ENCODE data around the gene GPR26. TPM values are rescaled to one million over a fixed set of nuclear protein-coding genes. Genes with fewer than 3 reads are reported as not detected.

GPR26 gene, protein sequence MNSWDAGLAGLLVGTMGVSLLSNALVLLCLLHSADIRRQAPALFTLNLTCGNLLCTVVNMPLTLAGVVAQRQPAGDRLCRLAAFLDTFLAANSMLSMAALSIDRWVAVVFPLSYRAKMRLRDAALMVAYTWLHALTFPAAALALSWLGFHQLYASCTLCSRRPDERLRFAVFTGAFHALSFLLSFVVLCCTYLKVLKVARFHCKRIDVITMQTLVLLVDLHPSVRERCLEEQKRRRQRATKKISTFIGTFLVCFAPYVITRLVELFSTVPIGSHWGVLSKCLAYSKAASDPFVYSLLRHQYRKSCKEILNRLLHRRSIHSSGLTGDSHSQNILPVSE
- not detected for total RNA-seq

GRCh38 chr10:123666318-123667236 is at the start of gene GPR26:
Gene GPR26, plus strand, starts transcription at chr10:123666355. Its CDS starts 53 bp downstream, at chr10:123666408.
- no peak within 1 kb of the TSS for H3K4me3 Mint-ChIP-seq
- no peaks in the 10 kb centered on the region for H3K36me3 Mint-ChIP-seq (ENCODE audit: low read depth)
- H3K9me3 Mint-ChIP-seq, result peaks cover 2% of the 10 kb centered on the region
- DNase-seq, result no peak
- H3K4me1 Mint-ChIP-seq (ENCODE audit: low read depth), result no peaks in the 10 kb centered on the region
- intact Hi-C loops (cut with micrococcal nuclease), result no loop called here
- peaks cover 16% of the 10 kb centered on the region for H3K27me3 Mint-ChIP-seq (ENCODE audit: low read depth)
- no peak within 1 kb of the TSS for H3K27ac Mint-ChIP-seq
- CTCF ChIA-PET, result no interaction called here

GRCh38 chr10:123618224-123618623 is 47.9 kb upstream of the GPR26 start:
- H3K9me3 Mint-ChIP-seq, result no peaks in the 10 kb centered on the region
- no peak overlapping the region for H3K4me3 Mint-ChIP-seq
- no peak overlapping the region for H3K27ac Mint-ChIP-seq
- H3K36me3 Mint-ChIP-seq (ENCODE audit: low read depth), result no peaks in the 10 kb centered on the region
- CTCF ChIA-PET, result no interaction called here
- intact Hi-C loops (cut with micrococcal nuclease), result no loop called here
- no peaks in the 10 kb centered on the region for H3K4me1 Mint-ChIP-seq (ENCODE audit: low read depth)
- no peak for DNase-seq
- peaks cover 5% of the 10 kb centered on the region for H3K27me3 Mint-ChIP-seq (ENCODE audit: low read depth)

- CTCF ChIA-PET, result no interaction called here
- intact Hi-C loops (cut with micrococcal nuclease), result no loop called here
- Mint-ChIP-seq H3K27me3 (ENCODE audit: low read depth) (peaks cover 5% of the 10 kb centered on the region), H3K27ac (no peak overlapping the region), H3K4me1 (ENCODE audit: low read depth) (no peaks in the 10 kb centered on the region), H3K4me3 (no peak overlapping the region), H3K9me3 (no peaks in the 10 kb centered on the region), H3K36me3 (ENCODE audit: low read depth) (no peaks in the 10 kb centered on the region)
- no peak for DNase-seq
Measured at GRCh38 chr10:123619067-123619855, 46.9 kb upstream of the GPR26 start.

GRCh38 chr10:123620621-123621020 is 45.5 kb upstream of the GPR26 start:
- no peaks in the 10 kb centered on the region for H3K4me1 Mint-ChIP-seq (ENCODE audit: low read depth)
- CTCF ChIA-PET, result no interaction called here

DNA sequence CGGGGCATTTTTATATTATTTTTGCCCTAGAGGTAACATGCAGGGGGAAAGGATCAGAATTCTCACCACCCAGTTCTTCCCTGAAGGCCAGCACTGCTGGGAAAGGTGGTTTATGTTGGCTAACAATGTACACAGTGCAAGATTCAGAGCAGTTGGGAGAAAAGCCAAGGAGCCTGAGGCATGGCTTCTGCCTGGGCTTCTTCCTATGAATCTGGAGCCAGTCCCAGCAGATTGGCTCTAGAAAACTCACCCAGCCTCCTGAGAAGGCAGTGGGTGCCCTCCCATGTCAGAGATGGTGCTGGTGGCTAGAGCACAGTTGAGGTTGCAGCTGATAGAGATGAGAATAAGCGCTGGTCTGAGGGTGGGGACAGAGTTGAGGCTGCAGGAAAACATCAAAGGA is 44.7 kb upstream of the GPR26 start:
- H3K9me3 Mint-ChIP-seq, result no peaks in the 10 kb centered on the region
- CTCF ChIA-PET, result no interaction called here
- H3K4me1 Mint-ChIP-seq (ENCODE audit: low read depth), result no peaks in the 10 kb centered on the region
- DNase-seq, result no peak
- H3K4me3 Mint-ChIP-seq, result no peak overlapping the region
- no peaks in the 10 kb centered on the region for H3K36me3 Mint-ChIP-seq (ENCODE audit: low read depth)
- intact Hi-C loops (cut with micrococcal nuclease), result no loop called here
- peaks cover 2% of the 10 kb centered on the region for H3K27me3 Mint-ChIP-seq (ENCODE audit: low read depth)
- H3K27ac Mint-ChIP-seq, result no peak overlapping the region

More at GRCh38 chr10:123620621-123621020, 45.5 kb upstream of the GPR26 start:
- intact Hi-C loops (cut with micrococcal nuclease), result no loop called here
- Mint-ChIP-seq H3K27me3 (ENCODE audit: low read depth) (peaks cover 2% of the 10 kb centered on the region), H3K27ac (no peak overlapping the region), H3K36me3 (ENCODE audit: low read depth) (no peaks in the 10 kb centered on the region), H3K4me3 (no peak overlapping the region), H3K9me3 (no peaks in the 10 kb centered on the region)
- DNase-seq, result no peak

DNA sequence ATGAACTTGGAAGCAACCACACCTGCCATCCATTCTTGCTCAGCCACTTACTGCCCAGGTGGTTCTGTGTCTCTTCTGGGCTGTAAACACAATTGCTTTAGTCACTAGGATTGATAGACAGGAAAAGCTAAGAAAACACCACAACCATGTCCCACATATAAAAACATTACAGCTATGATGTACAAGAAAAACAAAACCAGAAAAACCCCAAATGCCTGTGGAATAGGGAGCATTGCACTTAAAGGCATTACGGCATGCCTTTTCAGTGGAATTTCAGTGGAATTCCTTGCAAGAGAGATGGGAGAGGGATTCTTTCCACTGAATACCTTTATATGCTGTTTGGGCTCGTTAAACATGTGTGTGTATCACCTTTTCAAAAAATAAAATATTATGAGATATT is 44.2 kb upstream of the GPR26 start:
- Mint-ChIP-seq H3K4me1 (ENCODE audit: low read depth) (no peaks in the 10 kb centered on the region), H3K27ac (no peak overlapping the region), H3K9me3 (peaks cover under 1% of the 10 kb centered on the region), H3K27me3 (ENCODE audit: low read depth) (peaks cover 2% of the 10 kb centered on the region), H3K4me3 (no peak overlapping the region), H3K36me3 (ENCODE audit: low read depth) (no peaks in the 10 kb centered on the region)
- intact Hi-C loops (cut with micrococcal nuclease), result no loop called here
- CTCF ChIA-PET, result no interaction called here
- no peak for DNase-seq

DNA sequence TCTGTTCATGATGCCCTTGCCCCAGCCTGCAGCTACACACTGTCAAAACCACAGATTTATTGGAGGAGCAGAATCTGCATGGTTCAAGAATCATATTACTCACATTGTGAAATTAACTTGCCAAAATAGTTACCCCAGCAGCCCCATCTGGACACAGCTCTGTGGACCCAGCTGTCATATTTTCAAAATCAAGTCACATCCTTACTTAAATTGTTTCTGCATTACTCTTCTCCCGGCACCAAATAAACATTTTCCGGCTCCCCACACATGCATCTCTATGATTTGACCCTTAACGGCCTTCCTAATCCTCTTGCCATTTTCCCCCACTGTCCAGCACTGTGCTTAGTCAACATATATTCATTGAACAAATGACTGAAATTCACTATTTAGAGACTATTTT is 43.8 kb upstream of the GPR26 start:
- CTCF ChIA-PET, result no interaction called here
- H3K4me1 Mint-ChIP-seq (ENCODE audit: low read depth), result no peaks in the 10 kb centered on the region
- DNase-seq, result no peak
- H3K36me3 Mint-ChIP-seq (ENCODE audit: low read depth), result no peaks in the 10 kb centered on the region
- no peak overlapping the region for H3K27ac Mint-ChIP-seq
- H3K4me3 Mint-ChIP-seq, result no peak overlapping the region
- H3K9me3 Mint-ChIP-seq, result peaks cover 2% of the 10 kb centered on the region
- intact Hi-C loops (cut with micrococcal nuclease), result no loop called here
- peaks cover 4% of the 10 kb centered on the region for H3K27me3 Mint-ChIP-seq (ENCODE audit: low read depth)

GRCh38 chr10:123624086-123624485 is 42.1 kb upstream of the GPR26 start:
- CTCF ChIA-PET, result no interaction called here
- Mint-ChIP-seq H3K4me1 (ENCODE audit: low read depth) (no peaks in the 10 kb centered on the region), H3K4me3 (no peak overlapping the region), H3K36me3 (ENCODE audit: low read depth) (no peaks in the 10 kb centered on the region), H3K9me3 (peaks cover 4% of the 10 kb centered on the region), H3K27ac (no peak overlapping the region), H3K27me3 (ENCODE audit: low read depth) (peaks cover 2% of the 10 kb centered on the region)
- DNase-seq, result no peak
- intact Hi-C loops (cut with micrococcal nuclease), result no loop called here

GRCh38 chr10:123633106-123633505 is 33.0 kb upstream of the GPR26 start:
- H3K36me3 Mint-ChIP-seq (ENCODE audit: low read depth), result no peaks in the 10 kb centered on the region
- no peak for DNase-seq
- H3K4me3 Mint-ChIP-seq, result no peak overlapping the region
- H3K27ac Mint-ChIP-seq, result no peak overlapping the region
- H3K4me1 Mint-ChIP-seq (ENCODE audit: low read depth), result no peaks in the 10 kb centered on the region
- H3K27me3 Mint-ChIP-seq (ENCODE audit: low read depth), result peaks cover 21% of the 10 kb centered on the region
- intact Hi-C loops (cut with micrococcal nuclease), result no loop called here
- peaks cover 9% of the 10 kb centered on the region for H3K9me3 Mint-ChIP-seq
- CTCF ChIA-PET, result no interaction called here

DNA sequence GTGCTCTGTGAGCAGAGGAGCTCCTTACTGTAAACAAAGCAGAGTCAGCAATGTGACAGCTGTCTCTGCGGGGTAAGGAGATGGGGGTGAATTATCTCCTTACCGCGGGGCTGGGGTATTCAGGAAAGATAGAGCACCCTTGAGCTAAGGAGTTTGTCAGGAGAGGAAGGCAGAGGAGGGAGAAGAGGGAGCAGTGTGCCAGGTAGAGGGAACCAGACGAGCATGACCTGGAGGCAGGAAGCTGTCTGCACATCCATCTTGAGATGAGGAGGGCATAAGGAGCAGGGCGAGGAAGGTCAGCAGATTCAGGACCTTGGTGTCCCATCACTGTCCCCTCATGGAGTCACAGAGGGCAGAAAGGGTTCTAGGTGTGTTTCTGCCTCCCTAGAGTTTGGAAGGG is 32.5 kb upstream of the GPR26 start:
- CTCF ChIA-PET, result interaction anchor here (0.6 kb wide), 1 partner anchor 458 kb away, joined by 3 read pairs; no protein-coding TSS in a partner anchor
- H3K27ac Mint-ChIP-seq, result no peak overlapping the region
- no peaks in the 10 kb centered on the region for H3K36me3 Mint-ChIP-seq (ENCODE audit: low read depth)
- peaks cover 21% of the 10 kb centered on the region for H3K27me3 Mint-ChIP-seq (ENCODE audit: low read depth)
- H3K4me3 Mint-ChIP-seq, result no peak overlapping the region
- no peaks in the 10 kb centered on the region for H3K4me1 Mint-ChIP-seq (ENCODE audit: low read depth)
- no peak for DNase-seq
- intact Hi-C loops (cut with micrococcal nuclease), result no loop called here
- H3K9me3 Mint-ChIP-seq, result peaks cover 9% of the 10 kb centered on the region

DNA sequence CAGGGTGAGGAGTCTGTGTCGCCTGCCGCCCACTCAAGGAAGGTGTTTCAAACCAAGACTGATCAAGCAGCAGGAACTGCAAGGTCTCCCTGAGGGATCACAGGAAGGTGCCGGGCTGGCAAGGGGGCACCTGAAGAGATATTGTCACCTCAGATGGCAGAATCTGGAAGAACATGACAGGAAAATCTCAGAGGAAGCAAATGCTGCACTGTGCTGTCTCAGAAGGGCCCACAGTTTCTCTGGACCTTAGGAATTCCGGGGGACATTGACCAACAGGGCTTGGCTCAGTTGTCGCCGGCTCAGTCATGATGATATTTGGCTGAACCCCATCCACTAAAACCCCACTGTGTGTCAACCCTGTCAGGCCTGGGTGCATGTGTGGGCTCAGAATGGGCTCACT is 31.9 kb upstream of the GPR26 start:
- Mint-ChIP-seq H3K4me1 (ENCODE audit: low read depth) (no peaks in the 10 kb centered on the region), H3K9me3 (peaks cover 6% of the 10 kb centered on the region), H3K27me3 (ENCODE audit: low read depth) (peaks cover 21% of the 10 kb centered on the region), H3K36me3 (ENCODE audit: low read depth) (no peaks in the 10 kb centered on the region), H3K27ac (no peak overlapping the region), H3K4me3 (no peak overlapping the region)
- DNase-seq, result no peak
- intact Hi-C loops (cut with micrococcal nuclease), result no loop called here
- CTCF ChIA-PET, result no interaction called here

DNA sequence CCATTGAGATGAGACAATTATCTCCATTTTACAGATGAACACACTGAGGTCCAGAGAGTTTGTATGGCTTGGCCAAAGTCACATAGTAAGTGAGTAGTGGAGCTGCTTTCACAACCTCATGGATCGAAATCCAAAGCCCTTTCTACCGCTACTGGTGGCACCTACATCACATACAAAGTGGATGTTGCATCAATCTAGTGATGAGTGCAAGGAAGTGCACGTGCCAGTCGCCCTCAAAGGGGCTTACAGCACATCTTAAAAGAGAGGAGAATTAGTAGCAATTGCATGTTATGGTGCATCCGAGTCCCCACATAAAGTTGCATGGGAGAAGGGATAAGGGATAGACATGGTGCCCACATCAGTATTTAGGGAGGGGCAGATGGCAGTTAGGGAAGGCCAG is 31.0 kb upstream of the GPR26 start:
- intact Hi-C loops (cut with micrococcal nuclease), result no loop called here
- H3K27me3 Mint-ChIP-seq (ENCODE audit: low read depth), result peaks cover 20% of the 10 kb centered on the region
- H3K27ac Mint-ChIP-seq, result no peak overlapping the region
- peaks cover 6% of the 10 kb centered on the region for H3K9me3 Mint-ChIP-seq
- CTCF ChIA-PET, result no interaction called here
- no peaks in the 10 kb centered on the region for H3K4me1 Mint-ChIP-seq (ENCODE audit: low read depth)
- no peak for DNase-seq
- H3K36me3 Mint-ChIP-seq (ENCODE audit: low read depth), result no peaks in the 10 kb centered on the region
- no peak overlapping the region for H3K4me3 Mint-ChIP-seq

Measured in activated naive CD4-positive, alpha-beta T cell treated with anti-CD3 and anti-CD28 coated beads for 36 hours (primary cell).